ENCODE results near the gene ALX1.
A peak's percentile ranks its signal among the peaks of the same experiment; 100 is the strongest.

The ALX1 gene

DNA sequence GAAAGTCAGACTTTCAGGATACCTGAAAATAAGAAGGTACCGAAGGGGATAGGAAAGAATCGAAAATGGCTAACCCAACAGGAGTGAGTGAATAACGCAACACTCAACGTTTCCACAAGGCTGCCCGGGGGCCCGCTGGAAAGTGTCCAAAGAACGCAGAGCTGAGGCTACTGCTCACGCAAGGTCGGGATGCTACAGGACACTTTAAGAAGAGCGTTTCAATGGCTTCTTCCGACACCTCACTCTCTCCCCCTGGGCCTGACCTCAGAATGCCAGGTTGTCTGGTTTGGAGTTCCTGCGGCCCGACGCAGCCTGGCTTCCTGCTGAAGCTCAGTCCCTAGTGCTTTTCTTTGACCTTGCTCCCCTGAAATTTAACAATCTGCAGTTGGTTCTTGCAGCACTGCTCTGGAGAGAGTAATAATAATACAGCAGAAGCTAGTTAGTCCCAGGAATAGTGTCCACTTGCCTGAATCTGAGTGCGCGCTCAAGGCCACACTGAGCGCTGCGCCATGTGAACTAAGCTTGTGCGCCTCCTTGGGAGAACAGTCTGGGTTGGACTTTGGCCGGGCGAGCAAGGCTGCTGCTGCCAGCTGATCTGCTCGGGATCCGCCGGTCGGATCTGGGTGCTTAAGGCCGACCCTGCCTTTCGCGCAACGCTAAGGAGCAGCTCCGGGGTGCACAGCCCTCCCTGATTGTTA is 2.0 kb upstream of the ALX1 start:
- TF ChIP-seq, protein P1, sequence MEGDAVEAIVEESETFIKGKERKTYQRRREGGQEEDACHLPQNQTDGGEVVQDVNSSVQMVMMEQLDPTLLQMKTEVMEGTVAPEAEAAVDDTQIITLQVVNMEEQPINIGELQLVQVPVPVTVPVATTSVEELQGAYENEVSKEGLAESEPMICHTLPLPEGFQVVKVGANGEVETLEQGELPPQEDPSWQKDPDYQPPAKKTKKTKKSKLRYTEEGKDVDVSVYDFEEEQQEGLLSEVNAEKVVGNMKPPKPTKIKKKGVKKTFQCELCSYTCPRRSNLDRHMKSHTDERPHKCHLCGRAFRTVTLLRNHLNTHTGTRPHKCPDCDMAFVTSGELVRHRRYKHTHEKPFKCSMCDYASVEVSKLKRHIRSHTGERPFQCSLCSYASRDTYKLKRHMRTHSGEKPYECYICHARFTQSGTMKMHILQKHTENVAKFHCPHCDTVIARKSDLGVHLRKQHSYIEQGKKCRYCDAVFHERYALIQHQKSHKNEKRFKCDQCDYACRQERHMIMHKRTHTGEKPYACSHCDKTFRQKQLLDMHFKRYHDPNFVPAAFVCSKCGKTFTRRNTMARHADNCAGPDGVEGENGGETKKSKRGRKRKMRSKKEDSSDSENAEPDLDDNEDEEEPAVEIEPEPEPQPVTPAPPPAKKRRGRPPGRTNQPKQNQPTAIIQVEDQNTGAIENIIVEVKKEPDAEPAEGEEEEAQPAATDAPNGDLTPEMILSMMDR (IDR thresholded peaks at IDR 0.05; ENCODE audit: borderline replicate concordance, control extremely low read depth, extremely low read depth, insufficient read depth, missing control alignments): no peak
- DNase-seq (ENCODE audit: low spot score): no peak
- in situ Hi-C loops (cut with MboI; ENCODE audit: low sequenced_read_pairs, unreplicated experiment): no loop called here

DNA sequence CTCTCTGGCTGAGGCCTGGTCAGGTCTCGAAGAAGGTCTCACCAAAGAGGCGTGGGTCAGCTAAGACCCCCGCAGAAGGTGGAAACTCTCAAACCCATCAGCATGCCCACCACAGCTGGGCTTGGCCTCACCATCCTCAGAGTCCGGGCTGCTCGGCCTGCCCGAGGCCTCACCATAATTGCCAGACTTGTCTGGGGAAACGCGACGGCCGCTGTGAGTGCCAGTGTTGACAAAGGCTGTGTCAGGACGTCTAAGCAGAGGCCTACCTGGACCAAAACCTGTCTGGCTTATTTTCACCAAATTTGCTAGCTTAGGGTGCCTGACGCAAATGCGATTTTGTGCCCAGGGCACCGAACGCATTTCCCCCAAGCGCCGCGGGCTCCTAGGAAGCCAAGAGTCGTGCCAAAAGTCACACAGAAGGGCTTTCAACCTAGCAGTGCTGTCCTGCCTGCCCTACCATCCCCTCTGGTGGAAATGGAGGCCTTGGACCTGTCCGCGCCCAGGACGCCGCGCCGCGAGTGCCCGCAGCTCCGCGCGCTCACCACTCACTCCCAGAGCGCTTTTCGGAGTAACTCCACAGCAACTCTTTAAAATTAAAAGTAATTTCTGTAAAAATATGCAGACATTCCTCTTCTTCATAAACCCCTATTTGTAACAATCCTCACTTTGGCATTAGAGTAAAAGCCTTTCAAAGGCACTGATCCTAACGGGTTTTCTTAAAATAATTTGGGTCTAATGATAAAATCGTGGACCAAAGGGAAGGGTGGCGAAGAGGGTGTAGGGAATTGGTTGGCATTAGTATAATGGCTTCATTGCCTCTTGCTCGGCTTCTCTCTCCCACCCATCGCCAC is 1.2 kb upstream of the ALX1 start:
- in situ Hi-C loops (cut with MboI; ENCODE audit: low sequenced_read_pairs, unreplicated experiment): no loop called here
- DNase-seq (ENCODE audit: low spot score): peak; percentile 28
- TF ChIP-seq, protein P1 (IDR thresholded peaks at IDR 0.05; ENCODE audit: borderline replicate concordance, control extremely low read depth, extremely low read depth, insufficient read depth, missing control alignments): no peak

DNA sequence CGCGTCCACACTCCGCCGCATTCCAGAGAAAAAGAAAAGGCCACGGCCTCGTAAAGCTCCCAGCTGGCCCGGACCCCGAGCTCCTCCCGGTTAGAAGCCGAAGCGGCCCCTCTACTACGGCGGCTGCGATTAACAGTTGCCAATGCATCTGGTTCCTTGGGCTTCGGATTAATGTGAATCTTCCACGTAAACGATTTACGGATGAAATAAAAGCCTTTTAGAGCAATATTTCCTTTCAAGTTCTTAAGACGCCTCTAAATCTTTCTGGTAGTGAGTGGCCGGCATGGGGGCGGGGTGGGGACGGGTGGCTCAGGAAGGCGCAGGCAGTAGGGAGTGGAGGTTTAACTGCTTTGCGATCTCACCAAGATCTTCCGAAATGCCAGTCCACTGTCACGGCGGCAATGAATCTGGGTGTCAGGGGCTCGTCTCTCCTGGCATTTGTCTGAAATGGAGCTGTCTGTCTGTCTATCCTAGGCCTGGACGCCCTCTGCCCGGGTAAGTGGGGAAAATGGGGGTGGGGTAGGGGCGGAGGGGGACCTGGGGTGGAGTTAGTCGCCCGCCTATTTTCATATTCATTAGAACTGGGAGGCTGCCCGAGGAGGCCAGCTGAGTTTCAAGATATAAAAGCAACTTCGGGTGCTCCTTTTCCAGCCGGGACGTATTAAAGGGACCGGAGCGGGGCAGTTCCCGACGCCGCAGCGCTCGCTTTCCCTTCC is 413 bp upstream of the ALX1 start:
- TF ChIP-seq, protein P1 (IDR thresholded peaks at IDR 0.05; ENCODE audit: borderline replicate concordance, control extremely low read depth, extremely low read depth, insufficient read depth, missing control alignments): no peak
- in situ Hi-C loops (cut with MboI; ENCODE audit: low sequenced_read_pairs, unreplicated experiment): no loop called here
- peak; percentile 31 for DNase-seq (ENCODE audit: low spot score)

DNA sequence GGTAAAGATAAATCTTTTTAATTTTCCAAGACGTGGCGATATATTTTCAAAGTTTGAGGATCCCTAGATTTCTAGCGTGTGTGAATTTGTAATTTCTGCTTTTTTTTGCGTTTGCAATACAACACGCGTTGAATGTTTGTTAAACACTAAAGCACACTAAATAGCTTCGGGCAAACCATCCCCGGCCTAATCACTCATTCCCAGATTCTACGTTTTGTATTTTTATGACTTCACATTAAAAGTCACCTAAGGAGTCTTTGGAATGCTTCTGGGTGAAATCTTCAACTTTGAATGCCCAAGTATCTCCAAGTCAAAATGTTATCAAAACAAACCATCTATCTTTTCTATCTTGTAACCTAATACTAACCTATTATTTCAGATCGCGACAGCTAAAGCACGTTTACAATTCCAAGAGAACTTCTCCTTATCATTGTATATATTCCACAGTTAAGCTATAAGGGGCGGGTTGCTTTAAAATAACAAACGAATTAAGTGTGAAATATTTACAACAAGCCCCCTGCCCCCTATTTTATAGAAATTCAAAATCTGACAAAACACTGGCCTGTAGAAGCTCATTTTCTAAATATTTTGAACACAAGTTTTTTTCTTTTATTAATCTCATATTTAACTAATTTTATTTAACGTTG is 1.1 kb downstream of the ALX1 start:
- in situ Hi-C loops (cut with MboI; ENCODE audit: low sequenced_read_pairs, unreplicated experiment): no loop called here
- TF ChIP-seq, protein P1 (IDR thresholded peaks at IDR 0.05; ENCODE audit: borderline replicate concordance, control extremely low read depth, extremely low read depth, insufficient read depth, missing control alignments): no peak
- no peak for DNase-seq (ENCODE audit: low spot score)

DNA sequence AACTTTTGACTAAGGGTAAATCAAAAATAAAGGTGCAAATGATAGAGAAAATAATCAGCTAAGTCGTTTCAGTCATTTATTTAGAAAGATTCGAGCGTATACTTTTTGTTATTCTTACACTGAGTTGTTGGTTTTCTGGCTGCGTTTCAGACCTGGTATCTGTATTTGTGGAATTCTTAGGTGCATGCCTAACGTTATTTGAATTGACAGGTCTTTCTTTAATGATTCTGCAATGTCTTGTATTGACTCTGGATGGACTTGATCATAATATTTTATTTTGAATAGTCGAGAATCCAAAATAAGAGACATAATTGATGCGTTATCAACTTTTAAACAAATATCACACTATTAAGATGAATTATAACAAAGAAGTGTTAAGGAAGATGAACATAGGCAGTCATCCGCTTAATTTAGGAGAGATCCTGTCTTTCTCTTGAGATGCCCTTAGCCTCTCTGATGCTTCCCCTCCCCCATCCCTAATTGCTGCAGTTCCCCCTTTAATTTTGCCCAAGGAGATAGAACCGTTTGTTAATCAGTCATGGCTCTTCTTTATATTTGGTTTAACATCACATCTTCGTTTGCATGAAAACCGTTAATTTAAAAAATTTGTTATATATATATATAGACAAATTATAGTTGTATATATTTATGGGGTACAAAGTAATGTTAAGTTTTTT is 1.8 kb downstream of the ALX1 start:
- in situ Hi-C loops (cut with MboI; ENCODE audit: low sequenced_read_pairs, unreplicated experiment): no loop called here
- no peak for DNase-seq (ENCODE audit: low spot score)
- TF ChIP-seq, protein P1 (IDR thresholded peaks at IDR 0.05; ENCODE audit: borderline replicate concordance, control extremely low read depth, extremely low read depth, insufficient read depth, missing control alignments): no peak

Measured in GM13976 (cell line).